Right lobe of liver (tissue), 6 donors: ENCODE measurements around the gene CLDN18. TPM values are rescaled to one million over a fixed set of nuclear protein-coding genes. Genes with fewer than 3 reads are reported as not detected.

Source experiments
- ATAC-seq, 4 donors: fragments of 200-7000 bp; cut with Tn5 transposase; one replicate each; pipeline ENCODE4 v1.9.1; 2020; ENCODE audit warnings: mild to moderate bottlenecking in 4 of 4, moderate library complexity in 4 of 4
- DNase-seq, 3 donors: peaks; one replicate each; pipeline ENCODE4 v3.0.0-alpha.2; 2020
- H3K27ac ChIP-seq, 3 donors: fragments of 200-600 bp; one replicate each; pipeline ENCODE4 v1.8.0; 2022
- H3K27me3 ChIP-seq, 2 donors: fragments of 200-600 bp; one replicate each; pipeline ENCODE4 v1.8.0; 2022
- H3K36me3 ChIP-seq, 4 donors: fragments of 200-600 bp; sonication (generic) in 1 of 4; one replicate each; pipeline versions ENCODE4 v1.5.1 to v1.8.0; 2017 to 2022; ENCODE audit warnings: control low read depth in 1 of 4
- H3K4me1 ChIP-seq, 4 donors: fragments of 200-600 bp; sonication (generic) in 1 of 4; one replicate each; pipeline versions ENCODE4 v1.5.1 to v1.8.0; 2017 to 2022; ENCODE audit warnings: control low read depth in 1 of 4
- H3K4me3 ChIP-seq, 3 donors: fragments of 200-600 bp; one replicate each; pipeline ENCODE4 v1.8.0; 2022
- H3K9me3 ChIP-seq, 4 donors: fragments of 200-600 bp; sonication (generic) in 1 of 4; one replicate each; pipeline versions ENCODE4 v1.5.1 to v1.8.0; 2017 to 2022; ENCODE audit warnings: control low read depth in 1 of 4
- POLR2A ChIP-seq: fragments of 450-650 bp; IDR thresholded peaks from one replicate; pipeline ENCODE4 v1.6.1; 2017; ENCODE audit warnings: antibody characterized with exemption, mild to moderate bottlenecking
- WGBS: methylation state at CpG from one replicate; pipeline ENCODE4 v1.1.6; 2018; ENCODE audit warnings: low coverage, low lambda C conversion rate; ENCODE audit not compliant: insufficient coverage; ENCODE audit errors: missing lambda C conversion rate; 5-methylcytosine and 5-hydroxymethylcytosine counted together
- intact Hi-C, 2 donors: fragments of 100-400 bp; cut with DNase I; formaldehyde crosslinking; loops; one replicate each; pipeline versions ENCODE4 v1.11.2 to v1.14.1; 2022
- total RNA-seq, 6 experiments: library from RNA; depleted of rRNA in 2 of 6; stranded (reverse); fragments of >200 nt in 2 of 6; fragmentation: NEBNext Ultra II Directional in 3 of 6; extraction: Animal tissue kit (Norgen Biotek cat#: 25700) in 3 of 6; gene quantifications; one replicate each; pipeline versions ENCODE4 v1.1.0 to v1.2.4, GENCODE V29; 2016 to 2023
- TF ChIP-seq, protein P1 (sequence below), 4 donors: fragments of 200-600 bp in 3 of 4; fragments of 450-650 bp in 1 of 4; IDR thresholded peaks; one replicate each; pipeline versions ENCODE4 v1.5.1 to v1.8.0; 2016 to 2022; ENCODE audit warnings: antibody characterized with exemption in 4 of 4, mild to moderate bottlenecking in 2 of 4
- donor health status: DM: no; HTN: yes; CAD: no.
- donor health status: DM: no; HTN: no; CAD: no.
- donor health status: DM: no; HTN: no; CAD: no.
- donor health status: DM: no; HTN: yes; CAD: no.
- donor health status: DM: no; HTN: yes; CAD: no.

Gene CLDN18
- total RNA-seq, 6 experiments from 2014 or later, result not detected

DNA sequence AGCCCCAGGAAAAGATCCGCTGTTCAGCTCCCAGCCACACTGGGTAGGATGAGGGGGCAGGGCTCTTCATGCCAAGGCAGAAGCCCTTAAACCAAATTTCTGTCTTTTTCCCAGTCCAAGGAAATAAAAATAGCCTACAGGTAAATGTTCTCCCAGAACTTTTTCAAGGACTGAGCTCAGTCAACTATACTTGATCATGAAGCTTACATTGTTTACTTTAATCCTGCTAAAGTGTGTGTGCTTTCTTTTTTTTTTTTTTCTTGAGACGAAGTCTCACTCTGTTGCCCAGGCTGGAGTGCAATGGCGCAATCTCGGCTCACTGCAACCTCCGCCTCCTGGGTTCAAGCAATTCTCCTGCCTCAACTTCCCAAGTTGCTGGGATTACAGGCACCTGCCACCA is 17.9 kb downstream of the CLDN18 start:
- WGBS, result 87% methylated on average over 5 of the region's 5 CpGs
- DNase-seq (no peak), ATAC-seq (no peak)
- Histone ChIP-seq H3K27me3 (no peaks in the 10 kb centered on the region), H3K4me1 (no peaks in the 10 kb centered on the region), H3K36me3 (no peaks in the 10 kb centered on the region), H3K9me3 (no peaks in the 10 kb centered on the region), H3K4me3 (no peak overlapping the region), H3K27ac (no peak overlapping the region)
- intact Hi-C loops, result no loop called here
- TF ChIP-seq, protein P1, sequence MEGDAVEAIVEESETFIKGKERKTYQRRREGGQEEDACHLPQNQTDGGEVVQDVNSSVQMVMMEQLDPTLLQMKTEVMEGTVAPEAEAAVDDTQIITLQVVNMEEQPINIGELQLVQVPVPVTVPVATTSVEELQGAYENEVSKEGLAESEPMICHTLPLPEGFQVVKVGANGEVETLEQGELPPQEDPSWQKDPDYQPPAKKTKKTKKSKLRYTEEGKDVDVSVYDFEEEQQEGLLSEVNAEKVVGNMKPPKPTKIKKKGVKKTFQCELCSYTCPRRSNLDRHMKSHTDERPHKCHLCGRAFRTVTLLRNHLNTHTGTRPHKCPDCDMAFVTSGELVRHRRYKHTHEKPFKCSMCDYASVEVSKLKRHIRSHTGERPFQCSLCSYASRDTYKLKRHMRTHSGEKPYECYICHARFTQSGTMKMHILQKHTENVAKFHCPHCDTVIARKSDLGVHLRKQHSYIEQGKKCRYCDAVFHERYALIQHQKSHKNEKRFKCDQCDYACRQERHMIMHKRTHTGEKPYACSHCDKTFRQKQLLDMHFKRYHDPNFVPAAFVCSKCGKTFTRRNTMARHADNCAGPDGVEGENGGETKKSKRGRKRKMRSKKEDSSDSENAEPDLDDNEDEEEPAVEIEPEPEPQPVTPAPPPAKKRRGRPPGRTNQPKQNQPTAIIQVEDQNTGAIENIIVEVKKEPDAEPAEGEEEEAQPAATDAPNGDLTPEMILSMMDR (IDR thresholded peaks at IDR 0.05), result no peak
- TF ChIP-seq POLR2A, result no peak

DNA sequence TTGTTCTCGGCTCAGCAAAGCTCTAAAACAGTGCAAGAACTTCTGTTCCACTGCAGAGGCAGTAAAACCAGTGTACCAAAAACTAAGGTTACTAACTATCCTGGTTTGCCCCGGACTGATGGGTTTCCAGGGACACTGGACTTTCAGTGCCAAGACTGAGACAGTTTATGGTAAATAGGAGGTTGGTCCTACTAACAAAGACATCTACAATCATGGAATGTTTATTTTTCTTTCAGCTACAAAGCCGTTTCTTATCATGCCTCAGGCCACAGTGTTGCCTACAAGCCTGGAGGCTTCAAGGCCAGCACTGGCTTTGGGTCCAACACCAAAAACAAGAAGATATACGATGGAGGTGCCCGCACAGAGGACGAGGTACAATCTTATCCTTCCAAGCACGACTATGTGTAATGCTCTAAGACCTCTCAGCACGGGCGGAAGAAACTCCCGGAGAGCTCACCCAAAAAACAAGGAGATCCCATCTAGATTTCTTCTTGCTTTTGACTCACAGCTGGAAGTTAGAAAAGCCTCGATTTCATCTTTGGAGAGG is 20.8 kb downstream of the CLDN18 start:
- 64% methylated on average over 8 of the region's 11 CpGs for WGBS
- ATAC-seq, result no peak
- TF ChIP-seq, protein P1 (IDR thresholded peaks at IDR 0.05), result no peak
- no peak for TF ChIP-seq POLR2A
- Histone ChIP-seq H3K36me3 (no peaks in the 10 kb centered on the region), H3K4me3 (no peak overlapping the region), H3K9me3 (no peaks in the 10 kb centered on the region), H3K4me1 (no peaks in the 10 kb centered on the region), H3K27me3 (no peaks in the 10 kb centered on the region), H3K27ac (no peak overlapping the region)
- intact Hi-C loops, result no loop called here
- DNase-seq, result no peak

DNA sequence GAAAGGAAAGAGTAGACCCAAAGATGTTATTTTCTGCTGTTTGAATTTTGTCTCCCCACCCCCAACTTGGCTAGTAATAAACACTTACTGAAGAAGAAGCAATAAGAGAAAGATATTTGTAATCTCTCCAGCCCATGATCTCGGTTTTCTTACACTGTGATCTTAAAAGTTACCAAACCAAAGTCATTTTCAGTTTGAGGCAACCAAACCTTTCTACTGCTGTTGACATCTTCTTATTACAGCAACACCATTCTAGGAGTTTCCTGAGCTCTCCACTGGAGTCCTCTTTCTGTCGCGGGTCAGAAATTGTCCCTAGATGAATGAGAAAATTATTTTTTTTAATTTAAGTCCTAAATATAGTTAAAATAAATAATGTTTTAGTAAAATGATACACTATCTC is 21.6 kb downstream of the CLDN18 start:
- ATAC-seq (no peak), DNase-seq (no peak)
- no peak overlapping the region for H3K27ac ChIP-seq
- 74% methylated on average over 3 of the region's 3 CpGs for WGBS
- H3K27me3 ChIP-seq, result no peaks in the 10 kb centered on the region
- H3K9me3 ChIP-seq, result no peaks in the 10 kb centered on the region
- H3K4me3 ChIP-seq, result no peak overlapping the region
- intact Hi-C loops, result no loop called here
- no peaks in the 10 kb centered on the region for H3K4me1 ChIP-seq
- no peak for TF ChIP-seq POLR2A
- TF ChIP-seq, protein P1 (IDR thresholded peaks at IDR 0.05), result no peak
- no peaks in the 10 kb centered on the region for H3K36me3 ChIP-seq

DNA sequence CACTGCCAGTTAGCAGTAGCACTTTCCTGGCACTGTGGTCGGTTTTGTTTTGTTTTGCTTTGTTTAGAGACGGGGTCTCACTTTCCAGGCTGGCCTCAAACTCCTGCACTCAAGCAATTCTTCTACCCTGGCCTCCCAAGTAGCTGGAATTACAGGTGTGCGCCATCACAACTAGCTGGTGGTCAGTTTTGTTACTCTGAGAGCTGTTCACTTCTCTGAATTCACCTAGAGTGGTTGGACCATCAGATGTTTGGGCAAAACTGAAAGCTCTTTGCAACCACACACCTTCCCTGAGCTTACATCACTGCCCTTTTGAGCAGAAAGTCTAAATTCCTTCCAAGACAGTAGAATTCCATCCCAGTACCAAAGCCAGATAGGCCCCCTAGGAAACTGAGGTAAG is 22.6 kb downstream of the CLDN18 start:
- no peak overlapping the region for H3K4me3 ChIP-seq
- no peaks in the 10 kb centered on the region for H3K9me3 ChIP-seq
- H3K4me1 ChIP-seq, result no peaks in the 10 kb centered on the region
- no peak for ATAC-seq
- no peaks in the 10 kb centered on the region for H3K27me3 ChIP-seq
- H3K27ac ChIP-seq, result no peak overlapping the region
- intact Hi-C loops, result no loop called here
- H3K36me3 ChIP-seq, result no peaks in the 10 kb centered on the region
- DNase-seq, result no peak
- TF ChIP-seq, protein P1 (IDR thresholded peaks at IDR 0.05), result no peak
- no peak for TF ChIP-seq POLR2A
- 51% methylated on average over 2 of the region's 3 CpGs for WGBS

DNA sequence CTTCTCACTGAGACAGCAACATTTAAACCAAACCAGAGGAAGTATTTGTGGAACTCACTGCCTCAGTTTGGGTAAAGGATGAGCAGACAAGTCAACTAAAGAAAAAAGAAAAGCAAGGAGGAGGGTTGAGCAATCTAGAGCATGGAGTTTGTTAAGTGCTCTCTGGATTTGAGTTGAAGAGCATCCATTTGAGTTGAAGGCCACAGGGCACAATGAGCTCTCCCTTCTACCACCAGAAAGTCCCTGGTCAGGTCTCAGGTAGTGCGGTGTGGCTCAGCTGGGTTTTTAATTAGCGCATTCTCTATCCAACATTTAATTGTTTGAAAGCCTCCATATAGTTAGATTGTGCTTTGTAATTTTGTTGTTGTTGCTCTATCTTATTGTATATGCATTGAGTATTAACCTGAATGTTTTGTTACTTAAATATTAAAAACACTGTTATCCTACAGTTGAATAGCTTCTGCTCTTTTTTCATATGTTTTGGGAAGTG is 23.3 kb downstream of the CLDN18 start:
- Histone ChIP-seq H3K9me3 (no peaks in the 10 kb centered on the region), H3K36me3 (no peaks in the 10 kb centered on the region), H3K4me1 (no peaks in the 10 kb centered on the region), H3K4me3 (no peak overlapping the region), H3K27me3 (no peaks in the 10 kb centered on the region), H3K27ac (no peak overlapping the region)
- TF ChIP-seq POLR2A, result no peak
- TF ChIP-seq, protein P1 (IDR thresholded peaks at IDR 0.05), result no peak
- WGBS, result 86% methylated on average over 1 of the region's 2 CpGs
- no peak for DNase-seq
- intact Hi-C loops, result no loop called here
- ATAC-seq, result no peak
